Lower leg skin (tissue), 3 donors: Measurements from ENCODE around the gene KLRB1.

Source experiments
- CTCF ChIP-seq, 3 donors: fragments of 450-650 bp; IDR thresholded peaks; one replicate each; pipeline ENCODE4 v1.5.1; 2016; ENCODE audit warnings: antibody characterized with exemption in 3 of 3, mild to moderate bottlenecking in 3 of 3, moderate library complexity in 2 of 3
- POLR2A ChIP-seq, 2 donors: fragments of 450-650 bp; IDR thresholded peaks; one replicate each; pipeline ENCODE4 v1.6.1; 2016 to 2017; ENCODE audit warnings: antibody characterized with exemption in 2 of 2, mild to moderate bottlenecking in 1 of 2, moderate library complexity in 1 of 2

DNA sequence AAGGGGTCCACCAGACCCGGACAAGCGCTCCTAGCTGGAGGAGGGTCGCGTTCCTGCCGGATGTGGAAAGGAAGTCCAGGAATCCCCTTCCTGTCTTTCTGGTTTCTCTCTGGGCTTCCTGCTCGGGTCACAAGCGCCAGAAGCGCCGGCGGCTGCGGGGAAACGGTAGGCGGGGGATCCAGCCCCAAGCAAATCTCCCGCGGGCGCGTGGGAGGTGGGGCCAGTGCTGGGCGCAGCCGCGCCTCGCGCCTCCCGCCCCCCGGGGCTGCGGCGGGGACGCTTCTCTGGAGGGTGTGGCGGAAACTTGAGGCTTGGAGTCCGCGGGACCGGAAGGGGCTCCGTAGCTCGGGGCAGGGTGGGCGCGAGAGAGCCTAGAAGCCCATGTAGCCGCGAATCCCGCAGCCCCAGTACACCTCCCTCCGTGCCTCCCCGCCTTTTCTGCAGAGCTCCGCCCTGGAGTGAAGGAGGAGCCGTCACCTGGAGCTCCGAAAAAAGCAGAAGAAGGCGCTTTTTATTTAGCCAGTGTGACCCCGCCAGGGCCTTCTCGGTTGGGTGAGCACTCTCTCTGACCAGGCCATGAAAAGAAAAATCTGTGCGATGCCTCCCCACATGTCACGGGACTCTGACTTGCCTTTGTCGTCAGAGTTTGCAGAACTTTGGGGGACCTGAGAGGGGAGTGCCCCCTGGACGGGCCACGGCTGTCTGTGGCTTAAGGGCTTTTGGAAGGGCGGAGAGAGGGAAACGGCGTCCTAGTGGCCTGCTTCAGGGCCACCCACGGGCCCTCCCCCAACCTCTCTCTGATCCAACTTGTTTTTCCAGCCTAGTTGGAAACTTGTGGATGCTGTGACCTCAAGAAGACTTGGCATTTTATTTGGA is 40.3 kb upstream of the KLRB1 start:
- TF ChIP-seq POLR2A (IDR thresholded peaks at IDR 0.05) = peak in 1 of 2 donors; percentile 31
- no peak for TF ChIP-seq CTCF (IDR thresholded peaks at IDR 0.05)
